Measurements from ENCODE around the gene ALDH8A1.
"Not testable (repeated sequence)": the region's sequence is repeated elsewhere in the genome, so short reads cannot be mapped to it uniquely, and the experiment has no call there.

Gene ALDH8A1

GRCh38 chr6:134908906-134909516 lies 40.9 kb downstream of the ALDH8A1 start:
- peak; percentile 70 for DNase-seq

GRCh38 chr6:134904731-134905130 lies 45.2 kb downstream of the ALDH8A1 start:
- DNase-seq: not testable (repeated sequence)

GRCh38 chr6:134903448-134903847 lies 46.5 kb downstream of the ALDH8A1 start:
- no peak for DNase-seq

- no peak for DNase-seq
Observed at GRCh38 chr6:134902936-134903335, 47.0 kb downstream of the ALDH8A1 start.

- no peak for DNase-seq
Observed at GRCh38 chr6:134902074-134902861, 47.6 kb downstream of the ALDH8A1 start.

GRCh38 chr6:134898575-134898974 lies 51.3 kb downstream of the ALDH8A1 start:
- DNase-seq: no peak

GRCh38 chr6:134898166-134898565 lies 51.7 kb downstream of the ALDH8A1 start:
- not testable (repeated sequence) for DNase-seq

GRCh38 chr6:134896910-134897309 lies 53.0 kb downstream of the ALDH8A1 start:
- no peak for DNase-seq

- no peak for DNase-seq
Observed at GRCh38 chr6:134894800-134895199, 55.1 kb downstream of the ALDH8A1 start.

- no peak for DNase-seq
Observed at GRCh38 chr6:134892362-134892761, 57.5 kb downstream of the ALDH8A1 start.

GRCh38 chr6:134891633-134892032 lies 58.3 kb downstream of the ALDH8A1 start:
- no peak for DNase-seq

- DNase-seq: no peak
Observed at GRCh38 chr6:134888316-134888715, 61.6 kb downstream of the ALDH8A1 start.

GRCh38 chr6:134884752-134885151 lies 65.1 kb downstream of the ALDH8A1 start:
- no peak for DNase-seq

GRCh38 chr6:134883314-134883713 lies 66.6 kb downstream of the ALDH8A1 start:
- no peak for DNase-seq

- DNase-seq: peak; percentile 44
Observed at GRCh38 chr6:134882426-134883038, 67.4 kb downstream of the ALDH8A1 start.

GRCh38 chr6:134880487-134881190 lies 69.3 kb downstream of the ALDH8A1 start:
- DNase-seq: peak; percentile 20

GRCh38 chr6:134878136-134878535 lies 71.8 kb downstream of the ALDH8A1 start:
- no peak for DNase-seq

- DNase-seq: no peak
Observed at GRCh38 chr6:134875367-134875766, 74.5 kb downstream of the ALDH8A1 start.

- no peak for DNase-seq
Observed at GRCh38 chr6:134873500-134874388, 76.2 kb downstream of the ALDH8A1 start.

- no peak for DNase-seq
Observed at GRCh38 chr6:134870677-134871498, 79.0 kb downstream of the ALDH8A1 start.

- DNase-seq: no peak
Observed at GRCh38 chr6:134868812-134869211, 81.1 kb downstream of the ALDH8A1 start.
